Measurements from ENCODE around the gene PITX2. TPM values are rescaled to one million over a fixed set of nuclear protein-coding genes. Genes with fewer than 3 reads are reported as not detected.

The PITX2 gene
- polyA plus RNA-seq, 1 donor (not counting 4 experiments of a cell fraction or from before 2014, with no cell fraction given) = not detected

GRCh38 chr4:110602061-110602460 lies 20.8 kb downstream of the PITX2 start:
- Histone ChIP-seq H3K4me3 (ENCODE audit: control insufficient read depth in 2 of 3, extremely low read depth in 1 of 3, insufficient read depth in 2 of 3, low read depth in 1 of 3, low read length in 3 of 3) (no peak overlapping the region), H3K4me2 (ENCODE audit: control insufficient read depth, extremely low read depth, insufficient read depth, low read depth, low read length) (no peak overlapping the region), H2AFZ (ENCODE audit: control insufficient read depth, low read length) (no peak overlapping the region), H3K9me3 (ENCODE audit: control insufficient read depth, low read depth, low read length) (no peaks in the 10 kb centered on the region), H3K9me1 (ENCODE audit: control insufficient read depth, extremely low read depth, insufficient read depth, low read length) (no peaks in the 10 kb centered on the region), H4K20me1 (ENCODE audit: control insufficient read depth, extremely low read depth, insufficient read depth, low read length) (no peaks in the 10 kb centered on the region), H3K4me1 (ENCODE audit: control insufficient read depth, extremely low read depth, insufficient read depth, low read length) (no peaks in the 10 kb centered on the region), H3K27me3 (ENCODE audit: control insufficient read depth, extremely low read depth, insufficient read depth, low read length) (no peaks in the 10 kb centered on the region), H3K27ac (ENCODE audit: control insufficient read depth, insufficient read depth, low read length) (no peak overlapping the region), H3K36me3 (ENCODE audit: control insufficient read depth in 2 of 2, extremely low read depth in 1 of 2, insufficient read depth in 2 of 2, low read length in 2 of 2) (no peaks in the 10 kb centered on the region), H3K79me2 (ENCODE audit: control insufficient read depth, insufficient read depth, low read length) (no peaks in the 10 kb centered on the region), H3K9ac (ENCODE audit: control insufficient read depth, extremely low read depth, insufficient read depth, low read length) (no peak overlapping the region)
- FAIRE-seq (no peak), DNase-seq (ENCODE audit: low read depth, low spot score) (no peak)
- no peak for TF ChIP-seq CTCF (optimal IDR thresholded peaks at IDR 0.05 in 1 of 3, IDR thresholded peaks at IDR 0.05 in 1 of 3, conservative IDR thresholded peaks at IDR 0.05 in 1 of 3; ENCODE audit: extremely low read depth in 1 of 3, insufficient read depth in 2 of 3, low read length in 3 of 3)
- TF ChIP-seq EZH2 (IDR thresholded peaks at IDR 0.05; ENCODE audit: low read length) = no peak
- dilution Hi-C loops (cut with MboI; ENCODE audit: extremely low pct_ligation_motif_present, low sequenced_read_pairs) = no loop called here

GRCh38 chr4:110597582-110597981 lies 25.3 kb downstream of the PITX2 start:
- H3K9me3 ChIP-seq (ENCODE audit: control insufficient read depth, low read depth, low read length) = no peaks in the 10 kb centered on the region
- TF ChIP-seq CTCF (optimal IDR thresholded peaks at IDR 0.05 in 1 of 3, IDR thresholded peaks at IDR 0.05 in 1 of 3, conservative IDR thresholded peaks at IDR 0.05 in 1 of 3; ENCODE audit: extremely low read depth in 1 of 3, insufficient read depth in 2 of 3, low read length in 3 of 3) (no peak), EZH2 (IDR thresholded peaks at IDR 0.05; ENCODE audit: low read length) (no peak)
- H3K4me3 ChIP-seq (ENCODE audit: control insufficient read depth in 2 of 3, extremely low read depth in 1 of 3, insufficient read depth in 2 of 3, low read depth in 1 of 3, low read length in 3 of 3) = no peak overlapping the region
- no peaks in the 10 kb centered on the region for H3K27me3 ChIP-seq (ENCODE audit: control insufficient read depth, extremely low read depth, insufficient read depth, low read length)
- no peak overlapping the region for H2AFZ ChIP-seq (ENCODE audit: control insufficient read depth, low read length)
- no peak overlapping the region for H3K9ac ChIP-seq (ENCODE audit: control insufficient read depth, extremely low read depth, insufficient read depth, low read length)
- no peaks in the 10 kb centered on the region for H3K4me1 ChIP-seq (ENCODE audit: control insufficient read depth, extremely low read depth, insufficient read depth, low read length)
- H3K79me2 ChIP-seq (ENCODE audit: control insufficient read depth, insufficient read depth, low read length) = no peaks in the 10 kb centered on the region
- dilution Hi-C loops (cut with MboI; ENCODE audit: extremely low pct_ligation_motif_present, low sequenced_read_pairs) = no loop called here
- no peaks in the 10 kb centered on the region for H4K20me1 ChIP-seq (ENCODE audit: control insufficient read depth, extremely low read depth, insufficient read depth, low read length)
- no peaks in the 10 kb centered on the region for H3K36me3 ChIP-seq (ENCODE audit: control insufficient read depth in 2 of 2, extremely low read depth in 1 of 2, insufficient read depth in 2 of 2, low read length in 2 of 2)
- DNase-seq (ENCODE audit: low read depth, low spot score) = no peak
- FAIRE-seq = no peak
- H3K9me1 ChIP-seq (ENCODE audit: control insufficient read depth, extremely low read depth, insufficient read depth, low read length) = no peaks in the 10 kb centered on the region
- H3K4me2 ChIP-seq (ENCODE audit: control insufficient read depth, extremely low read depth, insufficient read depth, low read depth, low read length) = no peak overlapping the region
- no peak overlapping the region for H3K27ac ChIP-seq (ENCODE audit: control insufficient read depth, insufficient read depth, low read length)

Measured in keratinocyte (primary cell).